Esophagus muscularis mucosa (tissue), 2 donors: ENCODE results near the gene SHOC1.

ENCODE experiments used
- EP300 ChIP-seq: sonication (generic); formaldehyde crosslinking; IDR thresholded peaks from one replicate; pipeline ENCODE4 v1.6.1; 2017; ENCODE audit warnings: antibody characterized with exemption
- POLR2A ChIP-seq: fragments of 450-650 bp; IDR thresholded peaks from one replicate; pipeline ENCODE4 v1.6.1; 2017; ENCODE audit warnings: antibody characterized with exemption, moderate library complexity, mild to moderate bottlenecking, low read depth

- no peak for TF ChIP-seq POLR2A
- TF ChIP-seq EP300, result no peak
These were observed 20.7 kb upstream of the SHOC1 start for GRCh38 chr9:111815285-111816070.
